ENCODE results near the gene CD28.

DNA sequence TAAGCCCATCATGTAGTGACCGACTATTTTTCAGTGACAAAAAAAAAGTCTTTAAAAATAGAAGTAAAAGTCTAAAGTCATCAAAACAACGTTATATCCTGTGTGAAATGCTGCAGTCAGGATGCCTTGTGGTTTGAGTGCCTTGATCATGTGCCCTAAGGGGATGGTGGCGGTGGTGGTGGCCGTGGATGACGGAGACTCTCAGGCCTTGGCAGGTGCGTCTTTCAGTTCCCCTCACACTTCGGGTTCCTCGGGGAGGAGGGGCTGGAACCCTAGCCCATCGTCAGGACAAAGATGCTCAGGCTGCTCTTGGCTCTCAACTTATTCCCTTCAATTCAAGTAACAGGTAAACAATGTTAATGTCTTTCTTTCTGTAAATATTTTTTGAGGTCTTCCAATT is at the start of gene CD28:
- TF ChIP-seq, protein P1, sequence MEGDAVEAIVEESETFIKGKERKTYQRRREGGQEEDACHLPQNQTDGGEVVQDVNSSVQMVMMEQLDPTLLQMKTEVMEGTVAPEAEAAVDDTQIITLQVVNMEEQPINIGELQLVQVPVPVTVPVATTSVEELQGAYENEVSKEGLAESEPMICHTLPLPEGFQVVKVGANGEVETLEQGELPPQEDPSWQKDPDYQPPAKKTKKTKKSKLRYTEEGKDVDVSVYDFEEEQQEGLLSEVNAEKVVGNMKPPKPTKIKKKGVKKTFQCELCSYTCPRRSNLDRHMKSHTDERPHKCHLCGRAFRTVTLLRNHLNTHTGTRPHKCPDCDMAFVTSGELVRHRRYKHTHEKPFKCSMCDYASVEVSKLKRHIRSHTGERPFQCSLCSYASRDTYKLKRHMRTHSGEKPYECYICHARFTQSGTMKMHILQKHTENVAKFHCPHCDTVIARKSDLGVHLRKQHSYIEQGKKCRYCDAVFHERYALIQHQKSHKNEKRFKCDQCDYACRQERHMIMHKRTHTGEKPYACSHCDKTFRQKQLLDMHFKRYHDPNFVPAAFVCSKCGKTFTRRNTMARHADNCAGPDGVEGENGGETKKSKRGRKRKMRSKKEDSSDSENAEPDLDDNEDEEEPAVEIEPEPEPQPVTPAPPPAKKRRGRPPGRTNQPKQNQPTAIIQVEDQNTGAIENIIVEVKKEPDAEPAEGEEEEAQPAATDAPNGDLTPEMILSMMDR (IDR thresholded peaks at IDR 0.05; ENCODE audit: insufficient read depth, low read length) = no peak
- no peak for TF ChIP-seq POLR2AphosphoS5 (IDR thresholded peaks at IDR 0.05; ENCODE audit: low read depth)
- TF ChIP-seq SPI1 (IDR thresholded peaks at IDR 0.05; ENCODE audit: borderline replicate concordance, low read depth) = no peak
- TF ChIP-seq GABPA (IDR thresholded peaks at IDR 0.05; ENCODE audit: low read depth) = no peak
